HG03103 (cell line): ENCODE results near the gene GPR6.

Experiments
- ATAC-seq: cut with Tn5 transposase; IDR thresholded peaks from one replicate; pipeline ENCODE4 v1.9.1; 2021; ENCODE audit warnings: low read depth; ENCODE audit not compliant: unreplicated experiment

The GPR6 gene, protein sequence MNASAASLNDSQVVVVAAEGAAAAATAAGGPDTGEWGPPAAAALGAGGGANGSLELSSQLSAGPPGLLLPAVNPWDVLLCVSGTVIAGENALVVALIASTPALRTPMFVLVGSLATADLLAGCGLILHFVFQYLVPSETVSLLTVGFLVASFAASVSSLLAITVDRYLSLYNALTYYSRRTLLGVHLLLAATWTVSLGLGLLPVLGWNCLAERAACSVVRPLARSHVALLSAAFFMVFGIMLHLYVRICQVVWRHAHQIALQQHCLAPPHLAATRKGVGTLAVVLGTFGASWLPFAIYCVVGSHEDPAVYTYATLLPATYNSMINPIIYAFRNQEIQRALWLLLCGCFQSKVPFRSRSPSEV

DNA sequence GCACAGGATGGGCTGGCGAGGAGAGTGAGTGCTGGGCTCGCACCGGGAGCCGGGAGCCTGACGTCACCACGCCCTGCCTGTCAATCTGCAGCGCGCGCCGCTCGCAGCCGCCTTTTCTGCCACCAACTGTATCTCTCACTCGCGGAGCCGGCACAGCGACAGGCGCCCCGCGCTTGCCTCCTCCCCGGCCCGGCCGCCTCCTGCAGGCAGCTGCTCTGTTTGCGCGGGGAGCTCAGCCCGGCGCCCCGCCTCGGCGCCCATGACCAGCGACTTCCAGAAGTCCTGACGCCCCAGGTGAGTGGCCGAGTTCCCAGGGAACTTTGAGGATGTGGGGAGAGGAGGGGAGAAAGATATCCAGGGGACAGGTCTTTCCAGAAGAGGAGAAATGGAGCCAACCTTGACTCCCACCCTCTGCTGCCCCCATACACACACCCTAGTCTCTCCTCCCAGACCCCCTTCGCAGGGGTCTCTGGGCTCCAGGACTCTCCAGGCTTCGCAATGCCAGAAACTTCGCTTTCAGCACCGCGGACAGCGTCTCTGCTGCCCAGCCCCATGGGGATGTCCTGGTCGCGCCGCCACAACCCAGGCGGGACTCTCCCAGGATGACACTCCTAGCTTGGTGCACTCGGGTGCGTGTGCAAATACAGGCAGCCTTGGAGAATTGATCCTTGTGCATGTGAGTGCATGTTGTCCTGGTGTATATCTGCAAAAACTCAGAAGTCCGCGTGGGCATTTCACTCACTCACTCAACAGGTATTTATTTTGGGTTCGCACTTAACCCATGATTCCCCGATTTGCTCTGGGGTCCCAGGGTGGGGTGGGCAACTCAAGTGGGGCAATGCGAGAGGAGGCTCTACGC is at the start of gene GPR6:
Gene GPR6, plus strand, starts transcription at position 138 of the 859 bp plus-strand sequence. CDS start 802 bp downstream, outside the sequence.
- no peak for ATAC-seq

DNA sequence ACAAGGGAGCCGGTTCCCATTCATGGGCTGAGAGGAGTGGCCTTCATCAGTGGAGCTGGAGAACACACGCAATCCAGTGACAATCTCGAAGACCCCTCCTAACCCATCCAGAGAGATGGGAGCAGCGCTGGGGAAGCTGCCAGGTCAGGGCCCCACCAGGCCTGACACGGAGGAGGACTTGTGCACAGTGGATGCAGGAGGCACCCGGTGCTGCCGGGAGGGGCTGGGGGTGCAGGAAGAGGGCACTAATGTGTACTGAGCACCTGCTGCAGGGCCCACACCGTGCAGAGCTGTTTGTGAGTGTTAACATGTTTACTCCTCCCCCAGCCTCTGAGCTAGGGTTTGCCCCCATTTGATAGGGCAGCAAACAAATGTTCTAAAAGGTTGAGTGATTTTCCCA is 43.8 kb upstream of the GPR6 start:
- ATAC-seq = no peak

DNA sequence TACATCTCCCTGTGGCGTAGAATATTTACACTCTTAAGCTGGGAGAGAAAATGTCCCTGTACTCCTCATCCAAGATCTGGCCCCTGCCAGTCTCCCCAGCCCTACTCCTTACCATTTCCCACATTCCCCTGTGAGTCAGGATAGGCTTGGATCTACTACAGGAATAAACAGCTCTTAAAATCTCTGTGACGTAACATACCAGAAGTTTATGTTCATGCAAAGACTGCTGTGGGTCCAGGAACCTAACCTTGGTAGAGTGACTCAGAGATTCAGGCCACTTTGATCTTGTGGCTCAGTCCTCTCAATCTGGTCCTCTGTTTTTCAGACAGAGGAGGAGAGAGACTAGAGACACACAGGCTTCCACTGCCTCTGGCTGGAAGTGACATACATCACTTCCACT is 38.5 kb upstream of the GPR6 start:
- no peak for ATAC-seq

DNA sequence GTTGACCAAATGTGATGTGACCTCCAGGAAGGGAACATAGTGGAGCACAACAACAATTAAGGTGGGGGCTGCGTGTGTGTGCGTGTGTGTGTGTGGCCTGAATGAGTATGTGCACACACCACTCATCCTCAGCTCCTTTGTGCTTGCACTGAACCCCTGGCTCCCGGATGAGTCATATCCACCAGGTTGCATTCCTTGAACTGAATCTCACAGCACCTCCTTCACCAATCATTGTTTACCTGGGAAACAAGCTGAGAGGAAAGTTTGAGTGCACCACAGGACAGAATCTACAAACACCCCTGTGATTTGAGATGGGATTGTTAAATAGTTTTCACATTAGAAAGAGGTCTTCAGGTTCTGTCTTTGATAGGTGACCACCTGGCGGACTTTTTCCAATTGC is 33.7 kb upstream of the GPR6 start:
- ATAC-seq = no peak

DNA sequence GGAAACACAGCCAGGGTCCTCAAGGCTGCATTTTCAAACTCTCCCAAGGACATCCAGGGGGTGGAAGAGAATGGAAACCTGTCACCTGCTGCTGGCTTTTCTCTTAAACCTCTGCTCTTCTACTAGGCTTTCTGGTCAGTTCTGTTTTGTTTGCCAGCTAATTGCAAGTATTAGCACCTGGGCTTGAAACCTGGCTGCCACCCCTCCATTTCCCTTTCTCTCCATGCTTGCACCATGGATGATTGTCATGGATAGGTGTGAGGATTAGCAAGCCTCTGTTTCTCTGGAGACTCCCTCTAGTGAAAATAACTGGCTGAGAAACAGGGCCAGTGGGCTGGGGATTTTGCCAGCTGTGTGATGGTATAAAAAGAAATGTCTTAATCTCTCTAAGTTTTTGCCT is 33.0 kb upstream of the GPR6 start:
- no peak for ATAC-seq

DNA sequence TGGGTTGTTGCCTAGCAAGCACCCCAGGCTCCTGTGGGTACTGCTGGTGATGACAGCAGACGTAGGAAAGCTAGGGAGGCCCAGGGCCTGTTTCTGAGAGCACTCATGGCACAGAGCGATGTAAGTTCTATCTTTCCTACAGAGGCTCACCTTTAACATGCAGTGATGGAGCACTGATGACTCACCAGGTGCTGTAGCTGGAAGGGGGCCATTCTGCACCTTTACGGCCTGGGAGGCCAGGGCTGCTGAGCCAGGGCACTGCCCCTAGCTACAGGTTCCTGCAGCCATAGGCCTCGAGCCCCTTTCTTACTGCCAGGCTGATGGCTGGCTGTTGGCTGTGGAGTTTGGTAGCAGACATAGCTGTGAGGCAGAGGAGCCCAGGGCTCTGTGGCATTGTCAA is 31.1 kb upstream of the GPR6 start:
- ATAC-seq = no peak

DNA sequence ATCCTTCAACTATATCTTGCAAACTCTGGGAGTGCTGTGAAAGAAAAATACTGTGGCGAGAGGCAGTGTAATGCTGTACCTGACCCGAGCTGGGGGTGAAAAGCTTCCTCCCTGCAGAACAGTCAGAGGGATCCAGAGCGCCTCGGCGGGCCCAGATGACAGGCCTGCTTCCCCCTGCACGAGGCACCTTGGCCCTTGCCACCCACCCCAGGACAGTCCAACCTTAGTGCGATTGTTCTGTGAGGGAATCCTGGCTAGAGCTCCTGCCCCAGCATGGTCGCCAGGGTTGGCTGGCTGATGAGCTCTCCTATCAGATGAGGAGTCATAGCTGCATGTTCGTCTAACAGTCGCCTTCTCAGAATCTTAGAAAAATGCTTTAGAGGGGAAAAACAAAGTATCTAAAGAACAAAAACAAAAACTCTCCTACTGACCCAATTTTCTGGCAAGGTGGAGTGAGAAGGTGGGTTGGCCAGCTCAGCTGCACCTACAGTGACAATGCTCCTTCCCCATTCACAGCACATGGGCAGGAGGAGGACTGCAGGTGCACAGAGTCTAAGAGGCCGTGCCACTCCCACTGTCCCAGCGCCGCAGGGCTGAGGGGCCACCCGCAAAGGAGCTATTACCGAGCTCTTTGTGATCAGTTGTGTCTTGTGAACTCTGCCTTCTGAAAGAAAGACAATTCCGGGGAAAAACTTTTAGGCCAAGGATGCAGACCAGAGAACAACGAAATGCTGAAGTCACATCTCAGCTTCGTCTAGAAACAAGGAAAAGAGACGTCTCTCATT is 28.6 kb upstream of the GPR6 start:
- no peak for ATAC-seq

DNA sequence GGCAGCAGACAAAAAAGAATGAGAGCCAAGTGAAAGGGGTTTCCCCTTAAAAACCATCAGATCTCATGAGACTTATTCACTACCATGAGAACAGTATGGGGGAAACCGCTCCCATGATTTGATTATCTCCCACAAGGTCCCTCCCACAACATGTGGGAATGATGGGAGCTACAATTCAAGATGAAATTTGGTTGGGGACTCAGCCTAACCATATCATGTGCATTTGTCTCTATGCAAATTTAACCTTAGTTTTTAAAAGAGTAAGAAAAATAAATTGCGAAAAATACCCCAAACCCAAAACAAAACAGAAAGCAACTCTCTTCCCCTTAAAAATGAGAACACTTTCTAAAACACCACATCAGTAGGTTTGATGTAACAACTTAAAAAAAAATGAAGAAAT is 22.6 kb upstream of the GPR6 start:
- no peak for ATAC-seq

DNA sequence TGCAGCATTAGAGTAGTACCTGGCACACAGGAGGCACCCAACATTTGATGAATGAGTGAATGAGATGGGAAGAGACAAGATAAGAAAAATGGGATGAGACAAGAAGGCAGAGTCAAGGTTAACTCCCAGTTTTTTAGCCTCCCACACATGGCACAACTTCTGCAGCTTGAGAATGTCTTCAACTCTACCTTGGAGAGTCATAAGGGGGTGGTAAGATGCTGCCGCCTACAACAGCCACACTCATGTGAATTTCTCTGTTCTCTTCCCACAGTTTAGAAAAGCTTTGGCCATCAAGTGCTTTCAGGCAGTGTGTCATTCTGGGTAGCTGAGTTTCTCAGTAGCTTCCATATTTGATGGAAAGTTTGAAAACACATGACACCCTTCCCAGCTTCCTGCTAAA is 19.5 kb upstream of the GPR6 start:
- no peak for ATAC-seq

DNA sequence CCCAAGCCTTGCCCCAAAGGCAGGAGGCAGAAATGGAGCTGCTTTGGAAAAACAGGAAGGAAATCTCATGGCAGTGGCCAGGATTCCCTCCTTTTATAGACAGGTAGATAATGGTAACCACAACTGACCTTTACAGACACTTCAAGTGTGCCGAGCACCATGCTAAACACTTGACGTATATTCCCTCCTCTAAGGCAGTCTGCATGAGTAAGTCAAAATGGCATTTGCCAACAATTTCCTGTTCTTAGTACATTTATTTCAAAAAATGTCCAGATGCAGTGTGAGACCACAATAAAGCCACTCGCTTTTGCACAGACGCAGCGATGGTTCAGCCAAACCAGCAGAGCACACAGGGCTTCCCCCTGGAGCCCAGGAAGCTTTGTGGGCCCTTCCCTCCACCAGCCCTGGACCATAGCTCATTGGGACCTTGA is 16.5 kb upstream of the GPR6 start:
- ATAC-seq = no peak

DNA sequence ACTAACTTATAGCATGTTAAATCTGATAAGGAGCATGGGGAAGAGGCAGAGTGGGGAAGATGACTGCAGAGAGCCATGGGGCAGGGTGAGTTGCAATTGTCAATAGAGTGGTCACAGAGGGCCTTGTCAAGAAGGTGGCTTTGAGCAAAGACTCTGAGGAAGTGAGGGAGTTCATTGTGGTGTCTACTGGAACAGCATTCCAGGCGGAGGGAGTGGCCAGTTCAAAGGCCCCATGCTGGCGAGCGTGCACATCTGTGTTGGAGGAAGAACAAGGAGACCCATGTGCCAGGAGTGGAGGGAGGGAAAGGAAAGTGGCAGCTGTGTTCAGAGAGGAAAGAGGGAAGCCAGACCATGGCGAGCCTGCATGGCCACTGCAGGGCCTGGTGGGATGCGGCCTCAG is 15.8 kb upstream of the GPR6 start:
- ATAC-seq = no peak

DNA sequence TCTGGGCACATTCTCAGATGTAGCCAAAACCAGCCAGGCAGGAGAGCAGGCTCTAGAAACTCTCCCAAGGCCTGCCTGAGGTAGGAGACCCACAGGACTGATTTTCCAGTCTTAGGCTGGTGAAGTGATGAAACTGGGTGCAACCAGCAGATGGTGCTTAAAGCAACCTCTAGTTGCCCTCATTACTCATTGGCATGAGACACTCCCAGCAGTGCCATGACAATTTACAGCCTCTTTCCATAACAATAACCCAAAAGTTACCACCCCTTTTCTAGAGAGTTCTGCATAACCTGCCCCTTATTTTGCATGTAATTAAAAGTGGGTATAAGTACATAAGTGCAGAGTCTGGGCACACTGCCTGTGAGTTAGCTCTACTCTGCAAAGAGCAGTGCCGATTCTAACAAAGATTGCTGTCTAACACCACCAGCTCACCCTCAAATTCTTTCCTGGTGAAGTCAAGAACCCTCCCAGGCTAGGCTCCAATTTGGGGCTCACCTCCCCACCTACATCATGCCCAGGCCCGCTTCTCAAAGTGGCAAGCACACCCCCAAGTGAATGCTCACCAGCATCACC is 14.4 kb upstream of the GPR6 start:
- ATAC-seq = no peak

DNA sequence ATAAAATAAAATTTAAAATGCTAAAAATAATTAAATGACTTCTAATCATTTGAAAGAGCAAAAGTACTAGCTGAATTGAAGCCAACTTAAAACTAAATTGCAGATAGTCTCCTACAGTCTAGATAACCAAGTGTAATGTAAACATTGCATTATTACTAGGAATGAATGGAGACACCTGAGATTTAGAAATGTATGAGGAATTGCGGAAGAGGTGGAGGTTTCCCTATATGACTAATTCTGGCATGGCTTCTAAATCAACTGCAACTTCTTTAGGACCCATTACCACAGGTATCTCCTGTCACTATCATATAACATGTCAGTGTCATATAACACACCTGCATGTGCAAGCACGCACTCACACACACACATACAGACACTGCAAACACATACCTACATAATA is 13.2 kb upstream of the GPR6 start:
- no peak for ATAC-seq

DNA sequence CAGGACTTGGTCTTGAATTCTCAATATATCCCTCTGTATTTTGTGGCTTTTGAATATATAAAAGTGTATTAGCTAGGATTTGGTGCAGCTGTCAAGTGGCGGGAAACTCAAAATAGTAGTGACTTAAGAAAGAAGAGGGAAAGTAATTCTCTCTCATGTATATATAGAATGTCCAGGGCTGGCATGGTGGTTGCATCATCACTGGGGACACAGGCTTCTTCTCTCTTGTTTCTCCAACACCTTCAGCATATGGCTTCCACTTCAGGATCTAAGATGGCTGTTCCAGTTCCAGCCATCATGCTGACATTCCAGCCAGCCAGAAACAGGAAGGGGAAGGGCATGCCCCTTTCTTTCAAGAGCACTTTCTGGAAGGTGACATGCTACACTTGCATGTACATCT is 11.8 kb upstream of the GPR6 start:
- ATAC-seq = no peak

DNA sequence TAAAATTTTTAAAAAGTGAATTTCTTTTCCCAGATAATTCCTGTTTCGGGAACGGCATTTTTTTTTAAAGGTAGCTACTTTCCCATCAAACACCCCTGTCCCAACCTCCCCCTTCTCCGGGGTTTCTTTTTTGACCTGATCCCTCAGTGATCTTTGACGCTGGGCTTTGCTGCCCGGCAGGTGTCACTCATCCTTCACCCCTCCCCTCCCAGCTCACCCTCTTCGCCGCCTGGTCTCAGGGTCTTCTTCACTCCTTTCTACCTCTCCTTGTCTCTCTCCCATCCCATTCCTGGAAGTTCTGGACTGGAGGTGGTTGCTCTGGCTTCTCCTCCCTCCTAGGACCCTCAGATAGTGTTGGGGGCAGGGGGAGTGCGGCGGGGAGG is 329 bp upstream of the GPR6 start:
- no peak for ATAC-seq

DNA sequence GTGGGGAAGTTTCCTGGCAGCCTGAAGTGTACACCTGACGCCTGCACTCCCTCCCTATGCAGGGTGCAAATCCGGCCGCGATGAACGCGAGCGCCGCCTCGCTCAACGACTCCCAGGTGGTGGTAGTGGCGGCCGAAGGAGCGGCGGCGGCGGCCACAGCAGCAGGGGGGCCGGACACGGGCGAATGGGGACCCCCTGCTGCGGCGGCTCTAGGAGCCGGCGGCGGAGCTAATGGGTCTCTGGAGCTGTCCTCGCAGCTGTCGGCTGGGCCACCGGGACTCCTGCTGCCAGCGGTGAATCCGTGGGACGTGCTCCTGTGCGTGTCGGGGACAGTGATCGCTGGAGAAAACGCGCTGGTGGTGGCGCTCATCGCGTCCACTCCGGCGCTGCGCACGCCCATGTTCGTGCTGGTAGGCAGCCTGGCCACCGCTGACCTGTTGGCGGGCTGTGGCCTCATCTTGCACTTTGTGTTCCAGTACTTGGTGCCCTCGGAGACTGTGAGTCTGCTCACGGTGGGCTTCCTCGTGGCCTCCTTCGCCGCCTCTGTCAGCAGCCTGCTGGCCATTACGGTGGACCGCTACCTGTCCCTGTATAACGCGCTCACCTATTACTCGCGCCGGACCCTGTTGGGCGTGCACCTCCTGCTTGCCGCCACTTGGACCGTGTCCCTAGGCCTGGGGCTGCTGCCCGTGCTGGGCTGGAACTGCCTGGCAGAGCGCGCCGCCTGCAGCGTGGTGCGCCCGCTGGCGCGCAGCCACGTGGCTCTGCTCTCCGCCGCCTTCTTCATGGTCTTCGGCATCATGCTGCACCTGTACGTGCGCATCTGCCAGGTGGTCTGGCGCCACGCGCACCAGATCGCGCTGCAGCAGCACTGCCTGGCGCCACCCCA is 1.2 kb downstream of the GPR6 start:
- no peak for ATAC-seq

DNA sequence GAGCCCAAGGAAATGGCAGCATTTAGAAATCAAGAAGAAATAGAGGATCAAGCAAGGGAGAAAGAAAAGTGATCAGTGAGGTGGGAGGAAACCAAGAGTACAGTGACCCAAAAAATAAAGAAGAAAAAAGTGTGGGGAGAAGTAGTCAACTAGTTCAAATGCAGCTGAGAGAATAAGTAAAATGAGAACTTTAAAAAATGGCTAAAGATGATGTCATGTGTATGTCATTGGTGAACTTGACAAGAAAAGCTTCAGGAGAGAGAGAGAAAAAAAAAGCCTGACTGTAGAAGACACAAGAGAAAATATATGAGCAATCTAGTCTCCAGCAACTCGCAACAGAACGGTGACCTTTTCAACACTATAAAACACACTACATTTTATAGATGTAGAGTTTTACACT is 6.3 kb downstream of the GPR6 start:
- ATAC-seq = no peak

DNA sequence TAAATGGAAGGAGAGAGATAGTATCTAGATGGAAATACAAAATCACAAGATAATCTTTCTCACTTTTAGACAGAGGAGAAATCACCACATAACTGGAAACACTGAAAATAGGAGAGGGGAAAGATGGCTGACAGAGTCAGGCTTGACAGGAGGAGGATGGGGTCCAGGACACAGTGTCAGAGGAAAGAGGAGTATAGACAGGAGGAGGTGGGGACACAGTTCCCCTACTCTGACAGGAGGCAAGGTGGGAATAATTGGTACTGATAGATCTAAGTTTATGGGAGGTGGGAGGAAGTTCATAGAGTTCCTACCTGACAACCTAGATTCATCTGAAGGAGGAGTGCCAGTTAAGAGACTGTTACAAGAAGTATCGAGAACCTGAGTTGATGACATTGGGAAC is 9.1 kb downstream of the GPR6 start:
- no peak for ATAC-seq

DNA sequence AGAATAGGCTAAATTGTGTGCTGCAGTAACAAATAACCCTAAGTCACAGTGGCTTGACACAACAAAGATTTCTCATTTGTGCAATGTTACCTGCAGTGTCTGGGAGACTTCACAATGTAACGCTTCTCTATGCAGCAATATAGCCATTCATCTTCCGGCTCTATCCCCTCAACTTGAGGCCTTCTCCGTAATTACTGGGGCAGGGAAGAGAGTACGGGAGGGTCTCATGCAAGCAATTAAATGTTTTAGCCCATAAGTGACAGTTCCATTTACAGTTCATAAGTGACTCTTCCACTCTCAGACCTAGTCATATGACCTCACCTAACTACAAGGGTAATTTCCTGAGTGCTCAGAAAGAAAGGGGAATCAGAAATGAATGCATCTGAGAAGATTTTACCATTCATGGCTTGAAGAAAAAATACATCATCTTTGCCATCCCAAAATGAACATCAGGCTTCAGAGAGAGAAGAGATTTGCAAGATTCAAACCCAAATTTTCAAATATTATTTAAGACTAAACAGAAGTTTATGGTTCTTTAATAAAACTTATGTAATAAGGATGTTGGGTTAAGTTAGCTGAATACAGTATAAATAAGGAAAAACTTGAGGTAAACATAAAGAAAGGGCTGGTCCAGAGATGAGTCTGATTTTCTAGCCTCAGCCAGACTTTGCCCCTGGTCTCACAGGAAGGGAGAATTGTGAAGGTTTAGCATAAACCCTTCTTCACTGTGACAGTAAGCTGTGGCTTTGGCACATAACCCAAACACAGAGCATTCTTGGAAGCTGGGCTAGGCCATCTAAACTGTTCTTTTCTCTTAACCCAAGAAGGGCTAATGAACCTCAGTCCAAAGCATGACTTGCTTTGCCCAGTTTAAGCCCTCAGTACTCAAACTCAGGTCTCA is 13.3 kb downstream of the GPR6 start:
- ATAC-seq = no peak
